PC-3 (cell line): ENCODE measurements around the gene MANF. TPM values are rescaled to one million over a fixed set of nuclear protein-coding genes. Genes with fewer than 3 reads are reported as not detected.

Experiments used
- ATAC-seq: fragments of 200-7000 bp; cut with Tn5 transposase; 2 replicates; pipeline ENCODE4 v1.9.1; 2020; ENCODE audit warnings: mild to moderate bottlenecking, moderate library complexity
- BruUV-seq: library from RNA; stranded (reverse); fragments of 400-500 nt; replicated peaks from 2 replicates; lab custom pipeline; 2021; lab: Mats Ljungman, UMichigan
- CTCF ChIA-PET: fragments of 300-600 bp; sonication (Branson Sonifier 250); formaldehyde crosslinking; loops from one replicate; lab custom pipeline; 2022; ENCODE audit warnings: antibody characterized with exemption; lab: Charles Lee
- POLR2A ChIA-PET: fragments of 300-600 bp; sonication (Branson Sonifier 250); formaldehyde crosslinking; loops from one replicate; lab custom pipeline; 2022; ENCODE audit warnings: antibody characterized with exemption; ENCODE audit not compliant: unreplicated experiment; lab: Charles Lee
- DNase-seq: peaks from one replicate; pipeline ENCODE4 v3.0.0-alpha.2; 2015
- H2AFZ ChIP-seq: fragments of 300-600 bp; sonication (generic); 2 replicates; pipeline ENCODE4 v1.6.0; 2016; ENCODE audit warnings: antibody characterized with exemption, low read length
- H3F3A ChIP-seq: fragments of 300-600 bp; sonication (generic); one replicate; pipeline ENCODE4 v1.6.0; 2017; ENCODE audit warnings: antibody characterized with exemption, low read length, control low read depth, mild to moderate bottlenecking; ENCODE audit not compliant: unreplicated experiment
- H3K27ac ChIP-seq: fragments of 300-600 bp; sonication (generic); 2 replicates; pipeline ENCODE4 v1.5.1; 2016; ENCODE audit warnings: mild to moderate bottlenecking, low read length
- H3K27me3 ChIP-seq: fragments of 300-600 bp; sonication (generic); 2 replicates; pipeline ENCODE4 v1.6.1; 2016; ENCODE audit warnings: low read length, mixed read lengths
- H3K36me3 ChIP-seq: fragments of 300-600 bp; sonication (generic); 2 replicates; pipeline ENCODE4 v1.6.1; 2016; ENCODE audit warnings: low read depth, mixed run types, low read length, mixed read lengths
- H3K4me1 ChIP-seq: fragments of 300-600 bp; sonication (generic); 2 replicates; pipeline ENCODE4 v1.5.1; 2016; ENCODE audit warnings: low read length; ENCODE audit not compliant: insufficient read depth
- H3K4me2 ChIP-seq: fragments of 300-600 bp; sonication (generic); 2 replicates; pipeline ENCODE4 v1.6.0; 2016; ENCODE audit warnings: low read length
- H3K4me3 ChIP-seq: fragments of 300-600 bp; sonication (generic); 2 replicates; pipeline ENCODE4 v1.5.1; 2016; ENCODE audit warnings: mild to moderate bottlenecking, low read length, mixed read lengths
- H3K79me2 ChIP-seq: fragments of 300-600 bp; sonication (generic); 2 replicates; pipeline ENCODE4 v1.6.1; 2017; ENCODE audit warnings: low read length, mixed read lengths
- H3K9ac ChIP-seq: fragments of 300-600 bp; sonication (generic); 2 replicates; pipeline ENCODE4 v1.6.0; 2016; ENCODE audit warnings: mild to moderate bottlenecking, low read length
- H3K9me2 ChIP-seq: fragments of 300-600 bp; sonication (generic); replicated peaks from 2 replicates; pipeline ENCODE4 v1.6.1; 2016; ENCODE audit warnings: mixed run types, low read length, mixed read lengths
- H3K9me3 ChIP-seq: fragments of 300-600 bp; sonication (generic); 2 replicates; pipeline ENCODE4 v1.6.1; 2016; ENCODE audit warnings: low read length, mixed read lengths
- H4K20me1 ChIP-seq: fragments of 300-600 bp; sonication (generic); 2 replicates; pipeline ENCODE4 v1.6.1; 2016; ENCODE audit warnings: low read length, mixed read lengths
- EZH2 ChIP-seq: fragments of 300-600 bp; sonication (generic); IDR thresholded peaks from one replicate; pipeline ENCODE4 v1.6.1; 2017; ENCODE audit warnings: antibody characterized with exemption, mild to moderate bottlenecking, low read length; ENCODE audit not compliant: unreplicated experiment
- EZH2phosphoT487 ChIP-seq: fragments of 300-600 bp; sonication (generic); IDR thresholded peaks from 2 replicates; pipeline ENCODE4 v1.6.1; 2018; ENCODE audit warnings: mild to moderate bottlenecking, antibody characterized with exemption, low read length, borderline replicate concordance
- intact Hi-C: fragments of 100-400 bp; cut with micrococcal nuclease; formaldehyde crosslinking; loops from 2 replicates; pipeline ENCODE4 v1.9.0; 2023
- total RNA-seq: library from RNA; depleted of rRNA; stranded (reverse); fragments of >200 nt; gene quantifications from 2 replicates; pipeline ENCODE4 v1.2.3, GENCODE V29; 2014
- TF ChIP-seq, protein P1 (sequence below): fragments of 300-600 bp; sonication (generic); conservative IDR thresholded peaks from 2 replicates; pipeline ENCODE4 v1.5.1; 2017; ENCODE audit warnings: antibody characterized with exemption, low read depth, mild to moderate bottlenecking, low read length

The MANF gene
- total RNA-seq, 1 experiment from 2014 or later, result 200 TPM

GRCh38 chr3:51400166-51400565 is 15.1 kb downstream of the MANF start:
- Histone ChIP-seq H3K27ac (no peak overlapping the region), H3F3A (no peaks in the 10 kb centered on the region), H3K4me3 (no peak overlapping the region), H3K9me3 (no peaks in the 10 kb centered on the region), H3K9me2 (no peaks in the 10 kb centered on the region), H3K36me3 (peaks cover 49% of the 10 kb centered on the region), H3K4me1 (no peaks in the 10 kb centered on the region), H3K79me2 (peaks cover 12% of the 10 kb centered on the region), H2AFZ (no peak overlapping the region), H3K4me2 (no peak overlapping the region), H3K9ac (no peak overlapping the region), H3K27me3 (no peaks in the 10 kb centered on the region), H4K20me1 (peaks cover 13% of the 10 kb centered on the region)
- no TSS peak for BruUV-seq
- ChIA-PET POLR2A (no interaction called here), CTCF (interaction anchor here (0.6 kb wide), 1 partner anchor 98 kb away, joined by 6 read pairs; no protein-coding TSS in a partner anchor)
- intact Hi-C loops, result no loop called here
- no peak for ATAC-seq
- no peak for TF ChIP-seq EZH2
- TF ChIP-seq, protein P1, sequence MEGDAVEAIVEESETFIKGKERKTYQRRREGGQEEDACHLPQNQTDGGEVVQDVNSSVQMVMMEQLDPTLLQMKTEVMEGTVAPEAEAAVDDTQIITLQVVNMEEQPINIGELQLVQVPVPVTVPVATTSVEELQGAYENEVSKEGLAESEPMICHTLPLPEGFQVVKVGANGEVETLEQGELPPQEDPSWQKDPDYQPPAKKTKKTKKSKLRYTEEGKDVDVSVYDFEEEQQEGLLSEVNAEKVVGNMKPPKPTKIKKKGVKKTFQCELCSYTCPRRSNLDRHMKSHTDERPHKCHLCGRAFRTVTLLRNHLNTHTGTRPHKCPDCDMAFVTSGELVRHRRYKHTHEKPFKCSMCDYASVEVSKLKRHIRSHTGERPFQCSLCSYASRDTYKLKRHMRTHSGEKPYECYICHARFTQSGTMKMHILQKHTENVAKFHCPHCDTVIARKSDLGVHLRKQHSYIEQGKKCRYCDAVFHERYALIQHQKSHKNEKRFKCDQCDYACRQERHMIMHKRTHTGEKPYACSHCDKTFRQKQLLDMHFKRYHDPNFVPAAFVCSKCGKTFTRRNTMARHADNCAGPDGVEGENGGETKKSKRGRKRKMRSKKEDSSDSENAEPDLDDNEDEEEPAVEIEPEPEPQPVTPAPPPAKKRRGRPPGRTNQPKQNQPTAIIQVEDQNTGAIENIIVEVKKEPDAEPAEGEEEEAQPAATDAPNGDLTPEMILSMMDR, result no peak
- no peak for TF ChIP-seq EZH2phosphoT487
- DNase-seq, result no peak

DNA sequence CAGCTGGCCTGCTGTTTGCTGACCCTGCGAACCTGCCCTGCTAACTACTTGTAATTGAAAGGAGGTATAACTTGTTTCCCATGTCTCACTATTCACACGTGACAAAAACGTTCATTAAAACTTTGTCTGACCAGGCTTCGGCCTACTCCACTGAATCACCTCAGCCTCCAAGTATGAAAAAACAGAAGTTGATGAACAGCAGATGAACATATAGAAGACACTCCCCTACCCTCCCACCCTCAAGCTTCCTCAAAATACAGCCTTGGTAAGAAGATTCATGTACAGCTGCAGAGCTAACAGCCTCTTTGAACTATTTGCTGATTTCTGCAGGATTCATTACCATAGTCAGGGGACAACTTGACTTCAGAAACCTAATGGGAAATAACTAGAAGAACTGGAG is 16.6 kb downstream of the MANF start:
- ATAC-seq (no peak), DNase-seq (no peak)
- ChIA-PET POLR2A (no interaction called here), CTCF (no interaction called here)
- Histone ChIP-seq H3K36me3 (peaks cover 34% of the 10 kb centered on the region; the same call in 1 of the 2 replicates), H3K9me2 (no peaks in the 10 kb centered on the region), H3K9ac (no peak overlapping the region), H3K4me1 (no peaks in the 10 kb centered on the region), H3K9me3 (no peaks in the 10 kb centered on the region), H3F3A (no peaks in the 10 kb centered on the region), H2AFZ (no peak overlapping the region), H4K20me1 (no peaks in the 10 kb centered on the region), H3K27ac (no peak overlapping the region), H3K4me3 (no peak overlapping the region), H3K79me2 (no peaks in the 10 kb centered on the region), H3K27me3 (no peaks in the 10 kb centered on the region), H3K4me2 (no peak overlapping the region)
- TF ChIP-seq, protein P1, result no peak
- TF ChIP-seq EZH2, result no peak
- TF ChIP-seq EZH2phosphoT487, result no peak
- no TSS peak for BruUV-seq
- intact Hi-C loops, result no loop called here

- DNase-seq (no peak), ATAC-seq (no peak)
- no peaks in the 10 kb centered on the region for H3K9me2 ChIP-seq
- TF ChIP-seq EZH2phosphoT487 (no peak), EZH2 (no peak)
- no peaks in the 10 kb centered on the region for H3F3A ChIP-seq
- H2AFZ ChIP-seq, result no peak overlapping the region
- intact Hi-C loops, result no loop called here
- H3K79me2 ChIP-seq, result no peaks in the 10 kb centered on the region
- no peaks in the 10 kb centered on the region for H4K20me1 ChIP-seq
- no peak overlapping the region for H3K4me3 ChIP-seq
- CTCF ChIA-PET, result no interaction called here
- no peaks in the 10 kb centered on the region for H3K9me3 ChIP-seq
- no peaks in the 10 kb centered on the region for H3K4me1 ChIP-seq
- H3K36me3 ChIP-seq, result peaks cover 24% of the 10 kb centered on the region; the same call in 1 of the 2 replicates
- H3K27me3 ChIP-seq, result no peaks in the 10 kb centered on the region
- H3K9ac ChIP-seq, result no peak overlapping the region
- POLR2A ChIA-PET, result no interaction called here
- no peak overlapping the region for H3K4me2 ChIP-seq
- no peak overlapping the region for H3K27ac ChIP-seq
- no TSS peak for BruUV-seq
Measured at GRCh38 chr3:51403675-51404074, 18.6 kb downstream of the MANF start.
